Body of pancreas (tissue), 4 donors: Measurements from ENCODE around the gene PHRF1.

Experiments used
- CTCF ChIP-seq, 7 experiments: fragments of 450-650 bp in 4 of 7; fragments of 200-600 bp in 3 of 7; sonication (generic) in 3 of 7; IDR thresholded peaks; one replicate each; pipeline ENCODE4 v1.5.1; 2016 to 2019; ENCODE audit warnings: antibody characterized with exemption in 7 of 7
- POLR2A ChIP-seq, 3 donors: fragments of 450-650 bp; IDR thresholded peaks; one replicate each; pipeline ENCODE4 v1.6.1; 2016; ENCODE audit warnings: antibody characterized with exemption in 3 of 3, mild to moderate bottlenecking in 2 of 3

- TF ChIP-seq CTCF (IDR thresholded peaks at IDR 0.05): no peak
- TF ChIP-seq POLR2A (IDR thresholded peaks at IDR 0.05): no peak
Measured at GRCh38 chr11:620935-621814, 44.9 kb downstream of the PHRF1 start.
